Measurements from ENCODE around the gene SHKBP1.
A peak's percentile ranks its signal among the peaks of the same experiment; 100 is the strongest.
"Not testable (repeated sequence)": the region's sequence is repeated elsewhere in the genome, so short reads cannot be mapped to it uniquely, and the experiment has no call there.

SHKBP1 gene

GRCh38 chr19:40590464-40591265, 14.0 kb downstream of the SHKBP1 start:
- peaks cover 9% of the 10 kb centered on the region for H3K4me1 ChIP-seq
- no peak for DNase-seq
- no peaks in the 10 kb centered on the region for H3K27me3 ChIP-seq
- no peaks in the 10 kb centered on the region for H3K9me3 ChIP-seq
- TF ChIP-seq CTCF (IDR thresholded peaks at IDR 0.05; ENCODE audit: low read depth, low read length): no peak
- H3K4me3 ChIP-seq (ENCODE audit: low read depth, low read length): no peak overlapping the region
- no peaks in the 10 kb centered on the region for H3K36me3 ChIP-seq

DNA sequence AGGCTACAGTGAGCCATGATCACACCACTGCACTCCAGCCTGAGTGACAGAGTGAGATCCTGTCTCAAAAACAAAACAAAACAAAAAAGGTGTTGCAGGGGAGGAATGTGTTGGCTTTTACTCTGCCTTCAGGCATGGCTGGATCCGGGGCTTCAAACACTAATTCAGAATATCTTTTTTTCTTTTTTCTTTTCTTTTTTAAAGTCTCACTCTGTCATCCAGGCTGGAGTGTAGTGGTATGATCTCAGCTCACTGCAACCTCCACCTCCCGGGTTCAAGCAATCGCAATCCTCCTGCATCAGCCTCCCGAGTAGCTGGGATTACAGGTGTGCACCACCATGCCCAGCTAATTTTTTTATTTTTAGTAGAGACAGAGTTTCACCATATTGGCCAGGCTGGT, 15.1 kb downstream of the SHKBP1 start:
- H3K9me3 ChIP-seq; H3K4me1 ChIP-seq; H3K36me3 ChIP-seq; H3K4me3 ChIP-seq (ENCODE audit: low read depth, low read length); H3K27me3 ChIP-seq; DNase-seq: not testable (repeated sequence)

DNA sequence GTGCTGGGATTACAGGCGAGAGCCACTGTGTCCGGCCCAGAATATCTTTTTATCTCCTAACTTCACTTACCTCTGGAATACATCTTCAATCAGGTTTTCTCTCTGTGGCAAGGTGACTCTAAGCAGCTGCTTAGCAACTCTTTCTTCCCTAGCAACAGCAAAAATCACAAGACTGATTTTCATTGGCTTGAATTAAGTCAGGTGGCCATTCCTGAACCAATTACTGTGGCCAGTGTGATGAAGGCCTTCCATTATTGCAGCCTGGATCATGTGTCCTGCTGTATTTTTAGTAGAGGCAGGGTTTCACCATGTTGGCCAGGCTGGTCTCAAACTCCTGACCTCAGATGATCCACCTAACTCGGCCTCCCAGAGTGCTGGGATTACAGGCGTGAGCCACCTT, 15.5 kb downstream of the SHKBP1 start:
- H3K36me3 ChIP-seq: no peaks in the 10 kb centered on the region
- no peak for DNase-seq
- H3K4me1 ChIP-seq: peaks cover 10% of the 10 kb centered on the region
- no peak for TF ChIP-seq CTCF (IDR thresholded peaks at IDR 0.05; ENCODE audit: low read depth, low read length)
- peaks cover under 1% of the 10 kb centered on the region for H3K27me3 ChIP-seq
- H3K9me3 ChIP-seq: no peaks in the 10 kb centered on the region
- H3K4me3 ChIP-seq (ENCODE audit: low read depth, low read length): no peak overlapping the region

DNA sequence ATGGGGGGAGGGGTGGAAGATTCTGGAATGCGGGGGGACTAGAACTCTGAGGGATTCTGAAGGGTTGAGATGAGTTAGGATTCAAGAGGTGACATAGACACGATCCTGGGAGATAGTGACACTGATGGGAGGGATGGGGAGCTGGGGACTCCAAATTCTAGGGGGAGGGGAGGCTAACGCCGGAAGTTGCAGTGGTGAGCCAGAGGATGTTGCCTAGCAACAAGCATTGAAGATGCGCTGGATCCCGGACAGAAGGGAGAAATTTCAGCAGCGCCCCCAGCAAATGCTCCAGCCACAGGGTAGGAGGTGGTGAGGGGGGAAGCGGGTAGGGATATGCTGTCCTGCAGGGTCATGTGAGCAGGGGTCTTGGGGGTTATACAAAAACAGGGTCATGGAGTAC, 17.6 kb downstream of the SHKBP1 start:
- H3K4me3 ChIP-seq (ENCODE audit: low read depth, low read length): peak overlapping the region; percentile 20

GRCh38 chr19:40594657-40595091, 18.0 kb downstream of the SHKBP1 start:
- Histone ChIP-seq H3K36me3 (no peaks in the 10 kb centered on the region), H3K27me3 (peaks cover 21% of the 10 kb centered on the region), H3K4me3 (ENCODE audit: low read depth, low read length) (peak overlapping the region; percentile 20), H3K9me3 (no peaks in the 10 kb centered on the region), H3K4me1 (peaks cover 15% of the 10 kb centered on the region)
- TF ChIP-seq CTCF (IDR thresholded peaks at IDR 0.05; ENCODE audit: low read depth, low read length): no peak
- no peak for DNase-seq

More for the DNA sequence above, 17.6 kb downstream of the SHKBP1 start:
- Histone ChIP-seq H3K27me3 (peaks cover 17% of the 10 kb centered on the region), H3K36me3 (no peaks in the 10 kb centered on the region), H3K9me3 (no peaks in the 10 kb centered on the region), H3K4me1 (peaks cover 15% of the 10 kb centered on the region)
- no peak for TF ChIP-seq CTCF (IDR thresholded peaks at IDR 0.05; ENCODE audit: low read depth, low read length)
- DNase-seq: no peak

- H3K27me3 ChIP-seq: peaks cover 40% of the 10 kb centered on the region
- peak; percentile 56 for DNase-seq
- TF ChIP-seq CTCF (IDR thresholded peaks at IDR 0.05; ENCODE audit: low read depth, low read length): no peak
- peaks cover 22% of the 10 kb centered on the region for H3K4me1 ChIP-seq
- no peak overlapping the region for H3K4me3 ChIP-seq (ENCODE audit: low read depth, low read length)
- H3K9me3 ChIP-seq: no peaks in the 10 kb centered on the region
- H3K36me3 ChIP-seq: no peaks in the 10 kb centered on the region
Observed at GRCh38 chr19:40596608-40597328, 20.1 kb downstream of the SHKBP1 start.

All from BE2C (cell line).